GM18907 (cell line): ENCODE data around the gene TRAPPC12.

Experiments used
- ATAC-seq: cut with Tn5 transposase; IDR thresholded peaks from one replicate; pipeline ENCODE4 v1.9.1; 2021; ENCODE audit warnings: mild to moderate bottlenecking, moderate library complexity; ENCODE audit not compliant: unreplicated experiment

The TRAPPC12 gene

GRCh38 chr2:3465844-3466481 lies 86.5 kb downstream of the TRAPPC12 start:
- ATAC-seq: no peak

DNA sequence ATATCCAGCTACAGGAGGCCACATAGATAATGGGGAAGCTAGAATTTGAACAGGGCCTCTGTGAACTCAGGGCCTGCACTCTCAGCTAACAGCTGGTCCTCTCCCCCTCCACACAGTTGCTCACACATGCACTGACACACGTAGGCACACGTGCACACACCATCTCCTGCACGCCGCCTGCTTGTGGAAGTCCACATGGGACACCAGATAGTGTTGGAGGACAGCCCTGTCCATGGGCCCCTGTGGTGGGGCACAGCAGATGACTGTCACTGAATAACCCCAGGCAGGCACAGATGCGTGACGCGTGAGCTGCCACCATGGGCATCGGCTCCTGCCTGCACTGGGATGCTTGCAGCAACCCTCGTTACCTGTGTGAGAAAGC lies 87.0 kb downstream of the TRAPPC12 start:
- ATAC-seq: no peak

- ATAC-seq: no peak
These were observed 87.5 kb downstream of the TRAPPC12 start for GRCh38 chr2:3466966-3467365.

DNA sequence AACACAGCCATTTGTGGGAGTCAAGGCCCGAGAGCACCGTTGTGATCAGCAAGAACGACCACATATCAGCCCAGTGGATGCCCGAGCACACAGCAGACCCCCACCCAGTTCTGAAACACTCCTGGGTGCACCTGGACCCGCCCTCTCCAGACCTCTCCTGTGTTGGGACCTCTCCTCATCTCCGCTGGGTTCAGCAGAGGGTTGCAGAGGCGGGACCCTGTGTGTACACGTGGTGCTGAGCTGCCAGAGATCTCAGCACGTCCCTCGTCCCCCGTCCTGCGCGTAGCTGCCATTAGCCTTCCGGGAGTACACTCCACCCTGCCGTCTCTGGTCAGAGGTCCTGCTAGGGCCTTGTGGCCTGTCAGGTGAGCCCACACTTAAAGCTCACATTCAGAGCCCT lies 88.2 kb downstream of the TRAPPC12 start:
- no peak for ATAC-seq

DNA sequence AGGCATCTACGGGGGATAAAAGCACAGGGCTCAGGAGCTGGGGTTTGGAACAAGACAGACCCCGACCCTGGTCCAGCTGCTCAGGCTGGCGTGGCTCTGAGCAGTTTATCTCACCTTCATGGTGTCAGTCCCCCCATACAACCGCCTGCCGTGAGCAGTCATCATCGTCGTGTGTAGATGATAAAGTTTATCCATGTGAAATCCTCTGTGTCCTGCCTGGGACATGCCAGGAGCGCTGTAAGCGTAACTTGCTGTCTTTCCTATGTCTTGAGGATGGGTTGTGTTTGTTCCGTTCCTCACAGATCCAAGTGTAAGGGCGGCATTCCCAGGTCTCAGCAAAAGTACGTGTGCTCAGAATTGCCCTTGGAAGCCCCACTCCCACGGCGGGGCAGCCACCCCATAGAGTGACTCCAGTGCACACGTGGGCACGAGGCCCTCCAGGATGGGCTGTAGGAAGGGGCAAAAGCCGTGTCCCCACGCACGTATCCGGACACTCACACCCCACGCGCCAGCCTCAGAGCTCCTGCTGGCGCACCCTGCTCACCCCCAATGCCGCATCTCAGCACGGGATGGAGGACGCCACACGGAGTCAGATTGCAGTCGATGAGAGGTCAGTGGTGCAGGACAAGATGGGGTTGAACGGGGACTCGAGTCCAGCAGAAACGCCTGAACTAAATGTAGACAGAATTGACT lies 88.9 kb downstream of the TRAPPC12 start:
- no peak for ATAC-seq

DNA sequence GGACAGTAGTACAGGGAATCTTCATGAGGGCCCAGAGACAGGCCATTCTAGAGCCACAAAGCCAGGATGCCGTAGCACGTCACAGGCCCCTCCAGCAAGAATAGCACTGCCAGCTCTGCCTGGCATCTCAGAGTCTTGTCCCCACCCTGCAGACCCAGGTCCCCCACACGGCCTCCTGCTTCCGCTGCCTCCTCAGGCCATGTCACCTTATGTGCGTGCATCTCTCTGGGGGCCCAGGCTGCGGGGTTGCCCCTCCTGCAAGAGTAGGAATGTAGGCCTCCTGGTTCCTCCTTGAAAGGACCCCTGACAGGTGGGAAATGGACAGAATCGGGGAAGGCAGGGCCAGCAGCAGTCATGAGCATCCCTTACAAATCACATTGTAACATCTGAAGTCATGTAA lies 90.0 kb downstream of the TRAPPC12 start:
- ATAC-seq: no peak

DNA sequence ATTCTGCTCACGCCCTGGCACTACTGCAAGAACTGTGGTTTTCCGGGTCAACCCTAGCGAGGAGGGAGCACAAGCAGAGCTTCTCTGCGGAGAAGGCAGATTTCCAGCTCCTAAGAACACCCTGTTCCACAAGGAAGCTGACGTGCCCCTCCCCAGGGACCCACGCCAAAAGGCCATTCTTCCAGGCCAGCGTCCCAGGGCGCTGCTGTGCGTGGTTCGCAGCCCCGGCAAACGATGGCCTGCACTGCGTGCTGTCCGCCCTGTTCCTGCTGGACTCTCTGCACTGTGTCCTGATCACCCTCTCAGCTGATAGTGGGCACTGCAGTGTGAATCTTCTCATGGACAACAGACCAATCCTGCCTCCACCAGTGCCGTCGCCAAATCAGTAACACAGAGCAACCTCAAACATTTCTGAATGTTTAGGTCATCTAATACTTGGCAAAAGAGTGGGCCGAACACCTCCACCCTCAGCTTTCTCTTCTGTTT lies 90.7 kb downstream of the TRAPPC12 start:
- ATAC-seq: no peak

DNA sequence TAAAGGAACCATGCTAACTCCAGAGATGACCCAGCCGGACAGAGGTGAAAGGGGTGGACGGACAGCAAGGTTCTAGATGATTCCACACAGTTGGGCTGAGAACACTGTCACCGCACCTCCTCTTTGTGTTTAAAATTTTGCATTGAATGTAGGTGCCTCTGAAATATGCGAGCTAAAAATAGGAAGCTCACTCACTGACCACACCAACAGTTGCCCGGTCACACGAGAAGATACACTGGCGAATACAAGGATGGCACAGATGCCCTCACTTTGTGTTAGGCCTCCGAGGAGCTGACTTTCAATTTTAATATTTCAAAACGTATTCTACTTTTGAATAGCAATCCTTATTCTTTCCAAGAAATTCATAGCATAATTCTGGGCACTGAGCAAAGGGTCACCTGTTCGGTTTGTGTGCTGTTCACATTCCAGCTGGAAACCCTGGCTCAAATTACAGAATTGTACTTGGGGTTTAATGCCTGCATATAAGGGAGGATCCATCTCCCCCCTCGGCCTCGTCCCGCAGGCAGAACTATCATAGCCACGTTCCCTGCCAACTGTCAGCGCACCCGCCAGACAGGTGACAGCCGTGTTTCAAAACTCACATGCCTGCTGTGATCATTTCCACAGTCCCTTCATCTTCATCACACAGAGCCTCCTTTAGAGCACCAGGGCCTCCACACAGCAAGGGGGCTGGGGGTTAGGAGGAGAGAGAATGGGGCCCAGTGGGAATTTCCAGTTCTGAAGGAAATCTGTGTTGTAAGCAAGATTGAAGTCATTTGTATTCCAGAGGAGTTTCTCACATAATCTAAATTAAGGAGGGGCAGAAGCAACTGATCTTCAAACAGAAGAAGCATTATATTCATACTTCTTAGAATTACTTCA lies 91.6 kb downstream of the TRAPPC12 start:
- ATAC-seq: no peak

GRCh38 chr2:3472296-3472695 lies 92.8 kb downstream of the TRAPPC12 start:
- ATAC-seq: no peak

- no peak for ATAC-seq
These were observed 93.5 kb downstream of the TRAPPC12 start for GRCh38 chr2:3472966-3473365.

GRCh38 chr2:3475771-3476170 lies 96.3 kb downstream of the TRAPPC12 start:
- no peak for ATAC-seq

DNA sequence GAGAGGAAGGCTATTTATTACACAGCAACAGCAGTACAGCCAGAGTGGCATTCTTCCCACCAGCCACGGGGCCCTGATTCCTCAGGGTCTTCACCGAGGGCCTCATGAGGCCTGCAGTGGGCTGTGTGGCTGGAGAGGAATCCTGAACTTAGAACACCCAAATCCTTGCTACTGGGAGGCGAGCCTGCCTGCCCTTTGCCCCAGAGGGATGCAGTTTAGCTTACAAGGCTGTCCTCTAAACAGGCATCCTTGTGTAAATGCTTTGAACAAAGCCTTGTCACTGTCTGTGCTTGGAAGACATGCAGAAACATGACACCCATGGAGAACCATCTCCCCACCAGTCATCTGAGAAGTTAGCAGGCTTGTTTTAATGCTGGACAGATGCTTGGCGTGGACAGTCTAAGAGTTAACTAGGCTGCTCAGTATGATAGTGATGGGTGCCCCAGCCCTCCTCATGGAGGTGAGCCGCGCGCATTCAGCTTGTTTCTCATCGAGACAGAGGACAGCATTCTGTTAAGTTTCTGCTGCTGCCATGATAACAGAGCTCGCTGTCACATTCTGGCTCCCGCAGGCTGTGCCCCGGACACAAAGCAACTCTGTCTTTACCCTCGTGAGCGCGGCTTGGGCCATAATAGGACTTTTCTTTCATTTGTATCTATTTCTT lies 97.0 kb downstream of the TRAPPC12 start:
- ATAC-seq: no peak

DNA sequence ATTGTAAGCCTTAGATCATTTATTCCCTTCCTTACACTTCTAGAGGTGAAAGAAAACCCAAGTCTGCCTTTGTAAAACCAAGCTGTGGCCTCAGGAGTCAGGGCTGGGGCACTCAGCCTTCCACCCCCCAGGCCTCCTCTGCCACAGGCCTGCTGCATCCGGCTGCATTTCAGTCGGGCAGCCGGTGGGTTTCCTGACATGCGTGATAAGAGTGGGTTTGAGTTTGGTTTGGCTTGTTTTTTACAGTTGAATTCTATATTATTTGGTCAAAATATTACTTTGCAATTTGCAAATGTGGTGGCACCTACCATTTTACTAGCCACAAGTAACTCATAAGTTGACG lies 97.5 kb downstream of the TRAPPC12 start:
- no peak for ATAC-seq

DNA sequence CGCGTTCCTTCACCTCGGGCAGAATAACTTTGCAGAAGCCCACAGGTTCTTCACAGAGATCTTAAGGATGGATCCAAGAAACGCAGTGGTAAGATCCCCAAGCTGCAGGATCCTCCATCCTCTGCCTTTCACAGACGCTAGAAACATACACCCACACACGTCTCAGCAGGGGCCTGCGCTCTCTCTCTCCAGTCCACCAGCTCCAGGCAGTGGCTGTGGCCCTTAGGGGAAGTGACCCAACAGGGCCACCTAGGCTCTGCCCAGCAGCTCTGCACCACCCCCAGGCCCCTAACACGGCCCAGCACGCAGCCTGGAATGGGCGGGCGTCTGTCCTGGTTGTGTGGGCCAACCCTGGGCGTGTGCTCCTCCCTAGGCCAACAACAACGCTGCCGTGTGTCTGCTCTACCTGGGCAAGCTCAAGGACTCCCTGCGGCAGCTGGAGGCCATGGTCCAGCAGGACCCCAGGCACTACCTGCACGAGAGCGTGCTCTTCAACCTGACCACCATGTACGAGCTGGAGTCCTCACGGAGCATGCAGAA lies 99.4 kb downstream of the TRAPPC12 start:
- no peak for ATAC-seq

GRCh38 chr2:3479430-3480320 lies 100.2 kb downstream of the TRAPPC12 start:
- ATAC-seq: no peak

- ATAC-seq: no peak
These were observed 101.0 kb downstream of the TRAPPC12 start for GRCh38 chr2:3480352-3481010.

GRCh38 chr2:3481011-3481400 lies 101.5 kb downstream of the TRAPPC12 start:
- ATAC-seq: no peak

GRCh38 chr2:3481736-3482362 lies 102.4 kb downstream of the TRAPPC12 start:
- ATAC-seq: no peak

- ATAC-seq: no peak
These were observed 102.9 kb downstream of the TRAPPC12 start for GRCh38 chr2:3482363-3482821.
